Prostate gland (tissue), 2 donors: ENCODE measurements around the gene COL25A1. TPM values are rescaled to one million over a fixed set of nuclear protein-coding genes. Genes with fewer than 3 reads are reported as not detected.

Source experiments
- DNase-seq: peaks from one replicate; pipeline ENCODE4 v3.0.0-alpha.2; 2019; ENCODE audit warnings: low spot score
- H3K27ac ChIP-seq, 2 donors: fragments of 200-600 bp; sonication (generic); 2 replicates each; pipeline ENCODE4 v1.5.1; 2017 to 2019
- H3K27me3 ChIP-seq: fragments of 200-600 bp; sonication (generic); replicated peaks from 2 replicates; pipeline ENCODE4 v1.5.1; 2019; ENCODE audit not compliant: insufficient read depth
- H3K36me3 ChIP-seq, 2 donors: fragments of 200-600 bp; sonication (generic); 1 replicate in 1 of 2; 2 replicates in 1 of 2; pipeline versions ENCODE4 v1.5.1 to v1.8.1; 2017 to 2019
- H3K4me1 ChIP-seq: fragments of 200-600 bp; sonication (generic); replicated peaks from 2 replicates; pipeline ENCODE4 v1.5.1; 2019
- H3K4me3 ChIP-seq, 2 donors: fragments of 200-600 bp; sonication (generic); 2 replicates each; pipeline ENCODE4 v1.5.1; 2017 to 2019
- H3K9me3 ChIP-seq: fragments of 200-600 bp; sonication (generic); 2 replicates; pipeline ENCODE4 v1.5.1; 2017
- CTCF ChIP-seq, 4 experiments: fragments of 200-600 bp in 2 of 4; fragments of 450-650 bp in 2 of 4; sonication (generic) in 2 of 4; IDR thresholded peaks; 1 replicate in 3 of 4; 2 replicates in 1 of 4; pipeline ENCODE4 v1.5.1; 2016 to 2019; ENCODE audit warnings: antibody characterized with exemption in 4 of 4, mild to moderate bottlenecking in 2 of 4, moderate library complexity in 2 of 4
- POLR2A ChIP-seq: fragments of 450-650 bp; IDR thresholded peaks from one replicate; pipeline ENCODE4 v1.6.1; 2016; ENCODE audit warnings: antibody characterized with exemption, mild to moderate bottlenecking
- POLR2AphosphoS5 ChIP-seq: sonication (generic); formaldehyde crosslinking; IDR thresholded peaks from one replicate; pipeline ENCODE4 v1.6.1; 2017; ENCODE audit warnings: antibody characterized with exemption
- WGBS: methylation state at CpG from one replicate; pipeline ENCODE4 v1.1.5; 2018; 5-methylcytosine and 5-hydroxymethylcytosine counted together
- intact Hi-C: fragments of 100-400 bp; cut with DNase I; formaldehyde crosslinking; loops from one replicate; pipeline ENCODE4 v1.14.2; 2022
- total RNA-seq, 2 donors: library from RNA; depleted of rRNA; stranded (reverse); fragments of >200 nt; gene quantifications; one replicate each; pipeline ENCODE4 v1.1.0, GENCODE V29; 2016

Gene COL25A1
- total RNA-seq, 2 donors from 2014 or later: 0.73 to 2.8 TPM

GRCh38 chr4:109327641-109328040 is 25.2 kb upstream of the COL25A1 start:
- no peaks in the 10 kb centered on the region for H3K9me3 ChIP-seq
- DNase-seq: no peak
- TF ChIP-seq CTCF (IDR thresholded peaks at IDR 0.05) (no peak), POLR2AphosphoS5 (no peak), POLR2A (no peak)
- no peaks in the 10 kb centered on the region for H3K36me3 ChIP-seq
- 85% methylated on average over 2 of the region's 2 CpGs for WGBS
- H3K4me3 ChIP-seq: no peak overlapping the region
- H3K4me1 ChIP-seq: no peaks in the 10 kb centered on the region
- H3K27ac ChIP-seq: no peak overlapping the region
- H3K27me3 ChIP-seq: no peaks in the 10 kb centered on the region
- intact Hi-C loops: no loop called here

GRCh38 chr4:109325698-109326097 is 23.2 kb upstream of the COL25A1 start:
- intact Hi-C loops: no loop called here
- no peaks in the 10 kb centered on the region for H3K36me3 ChIP-seq
- no peaks in the 10 kb centered on the region for H3K4me1 ChIP-seq
- no peaks in the 10 kb centered on the region for H3K9me3 ChIP-seq
- no peaks in the 10 kb centered on the region for H3K27me3 ChIP-seq
- TF ChIP-seq POLR2AphosphoS5: no peak
- TF ChIP-seq CTCF (IDR thresholded peaks at IDR 0.05): no peak
- no peak for TF ChIP-seq POLR2A
- H3K4me3 ChIP-seq: no peak overlapping the region
- no peak overlapping the region for H3K27ac ChIP-seq
- 88% methylated on average over 2 of the region's 2 CpGs for WGBS
- DNase-seq: no peak

- H3K27me3 ChIP-seq: no peaks in the 10 kb centered on the region
- no peak overlapping the region for H3K27ac ChIP-seq
- intact Hi-C loops: no loop called here
- DNase-seq: no peak
- TF ChIP-seq CTCF (IDR thresholded peaks at IDR 0.05): no peak
- no peak for TF ChIP-seq POLR2A
- TF ChIP-seq POLR2AphosphoS5: no peak
- no peaks in the 10 kb centered on the region for H3K4me1 ChIP-seq
- H3K9me3 ChIP-seq: no peaks in the 10 kb centered on the region
- no peaks in the 10 kb centered on the region for H3K36me3 ChIP-seq
- no peak overlapping the region for H3K4me3 ChIP-seq
Observed at GRCh38 chr4:109323348-109323747, 20.9 kb upstream of the COL25A1 start.

GRCh38 chr4:109321232-109321631 is 18.8 kb upstream of the COL25A1 start:
- Histone ChIP-seq H3K4me3 (no peak overlapping the region), H3K4me1 (no peaks in the 10 kb centered on the region), H3K27ac (no peak overlapping the region), H3K36me3 (no peaks in the 10 kb centered on the region), H3K27me3 (no peaks in the 10 kb centered on the region), H3K9me3 (no peaks in the 10 kb centered on the region)
- 96% methylated on average over 1 of the region's 1 CpG for WGBS
- intact Hi-C loops: no loop called here
- no peak for TF ChIP-seq POLR2A
- no peak for TF ChIP-seq CTCF (IDR thresholded peaks at IDR 0.05)
- no peak for TF ChIP-seq POLR2AphosphoS5
- DNase-seq: no peak

- Histone ChIP-seq H3K36me3 (no peaks in the 10 kb centered on the region), H3K4me1 (no peaks in the 10 kb centered on the region), H3K4me3 (no peak overlapping the region), H3K9me3 (no peaks in the 10 kb centered on the region), H3K27me3 (no peaks in the 10 kb centered on the region), H3K27ac (no peak overlapping the region)
- intact Hi-C loops: no loop called here
- TF ChIP-seq POLR2A: no peak
- no peak for TF ChIP-seq POLR2AphosphoS5
- TF ChIP-seq CTCF (IDR thresholded peaks at IDR 0.05): no peak
- 98% methylated on average over 2 of the region's 2 CpGs for WGBS
- DNase-seq: no peak
Observed at GRCh38 chr4:109319684-109320083, 17.2 kb upstream of the COL25A1 start.
